Endothelial cell of umbilical vein (primary cell): Measurements from ENCODE around the gene COPB1. TPM values are rescaled to one million over a fixed set of nuclear protein-coding genes. Genes with fewer than 3 reads are reported as not detected.

Experiments
- BruUV-seq: library from RNA; stranded (reverse); fragments of 400-500 nt; replicated peaks from 2 replicates; lab custom pipeline; 2021; lab: Mats Ljungman, UMichigan
- CTCF ChIA-PET: fragments of 300-600, 350-600 bp; sonication (Branson Sonifier 250); formaldehyde crosslinking; loops from one replicate; lab custom pipeline; 2021; ENCODE audit warnings: antibody characterized with exemption, inconsistent platforms; lab: Charles Lee
- POLR2A ChIA-PET: fragments of 300-600, 350-600 bp; sonication (Branson Sonifier 250); formaldehyde crosslinking; loops from one replicate; lab custom pipeline; 2021; ENCODE audit warnings: antibody characterized with exemption, inconsistent platforms; lab: Charles Lee
- DNase-seq: peaks from one replicate; pipeline ENCODE4 v3.0.0-alpha.2; 2011; ENCODE audit warnings: low read depth, low spot score
- FAIRE-seq: peaks from 2 replicates; lab custom pipeline; 2011; peaks lifted over from hg19 to GRCh38; lab: Jason Lieb, UNC
- H2AFZ ChIP-seq: 2 replicates; pipeline ENCODE4 v1.6.0; 2012; ENCODE audit warnings: low read depth, low read length, control low read depth, inconsistent platforms
- H3K27ac ChIP-seq: 2 replicates; pipeline ENCODE4 v1.5.1; 2011; ENCODE audit warnings: low read depth, mild to moderate bottlenecking, control low read depth, low read length, moderate library complexity; ENCODE audit not compliant: insufficient read depth
- H3K27me3 ChIP-seq, 2 experiments: 2 replicates each; pipeline versions ENCODE4 v1.6.0 to v1.6.1; 2011; ENCODE audit warnings: low read length in 2 of 2, mixed read lengths in 1 of 2; ENCODE audit not compliant: control insufficient read depth in 2 of 2, insufficient read depth in 2 of 2
- H3K36me3 ChIP-seq, 2 experiments: 2 replicates in 1 of 2; 3 replicates in 1 of 2; pipeline ENCODE4 v1.5.1; 2011; ENCODE audit warnings: low read length in 2 of 2, mild to moderate bottlenecking in 1 of 2, moderate library complexity in 1 of 2; ENCODE audit not compliant: control insufficient read depth in 2 of 2, insufficient read depth in 2 of 2; ENCODE audit errors: extremely low read depth in 1 of 2
- H3K4me1 ChIP-seq: 3 replicates; pipeline ENCODE4 v1.5.1; 2011; ENCODE audit warnings: mild to moderate bottlenecking, low read length; ENCODE audit not compliant: control insufficient read depth, insufficient read depth; ENCODE audit errors: extremely low read depth
- H3K4me2 ChIP-seq: 2 replicates; pipeline ENCODE4 v1.6.1; 2011; ENCODE audit warnings: low read length, control low read depth, mixed read lengths; ENCODE audit not compliant: insufficient read depth
- H3K4me3 ChIP-seq, 3 experiments: fragments of 200-600 bp in 1 of 3; sonication (generic), shearing (Covaris generic) in 1 of 3; replicated peaks in 1 of 3; 2 replicates each; pipeline ENCODE4 v1.5.1; 2011 to 2016; ENCODE audit warnings: control low read depth in 3 of 3, low read length in 3 of 3, mild to moderate bottlenecking in 2 of 3, inconsistent platforms in 1 of 3, low read depth in 1 of 3, moderate library complexity in 1 of 3; ENCODE audit not compliant: insufficient read depth in 1 of 3
- H3K79me2 ChIP-seq: 2 replicates; pipeline ENCODE4 v1.6.0; 2012; ENCODE audit warnings: low read length, inconsistent platforms; ENCODE audit not compliant: control insufficient read depth, insufficient read depth
- H3K9ac ChIP-seq: replicated peaks from 2 replicates; pipeline ENCODE3; 2011; ENCODE audit warnings: low read length, control low read depth; ENCODE audit not compliant: insufficient read depth; ENCODE audit errors: extremely low read depth
- H3K9me1 ChIP-seq: replicated peaks from 3 replicates; pipeline ENCODE4 v1.6.0; 2011; ENCODE audit warnings: mild to moderate bottlenecking, low read length; ENCODE audit not compliant: control insufficient read depth, insufficient read depth; ENCODE audit errors: extremely low read depth
- H3K9me3 ChIP-seq: replicated peaks from 2 replicates; pipeline ENCODE4 v1.5.1; 2012; ENCODE audit warnings: low read length, inconsistent platforms; ENCODE audit not compliant: control insufficient read depth, insufficient read depth
- H4K20me1 ChIP-seq: replicated peaks from 2 replicates; pipeline ENCODE3; 2011; ENCODE audit warnings: mild to moderate bottlenecking, low read length; ENCODE audit not compliant: control insufficient read depth, insufficient read depth; ENCODE audit errors: extremely low read depth
- EZH2 ChIP-seq: IDR thresholded peaks from 2 replicates; pipeline ENCODE4 v1.6.1; 2012; ENCODE audit warnings: borderline replicate concordance, low read depth, mild to moderate bottlenecking, moderate library complexity, low read length, inconsistent platforms; ENCODE audit not compliant: severe bottlenecking
- FOS ChIP-seq: IDR thresholded peaks from 2 replicates; pipeline ENCODE4 v1.6.1; 2011; ENCODE audit warnings: mild to moderate bottlenecking, low read length, moderate library complexity, borderline replicate concordance; ENCODE audit not compliant: insufficient read depth
- GATA2 ChIP-seq: IDR thresholded peaks from 2 replicates; pipeline ENCODE4 v1.7.0; 2011; ENCODE audit warnings: low read depth, mild to moderate bottlenecking, moderate library complexity, mixed read lengths, low read length; ENCODE audit not compliant: insufficient read length, insufficient read depth
- JUN ChIP-seq: IDR thresholded peaks from 2 replicates; pipeline ENCODE4 v1.6.1; 2011; ENCODE audit warnings: borderline replicate concordance, low read depth; ENCODE audit not compliant: insufficient read length, insufficient read depth
- MYC ChIP-seq: IDR thresholded peaks from one replicate; pipeline ENCODE4 v1.6.1; 2011; ENCODE audit warnings: mild to moderate bottlenecking, low read depth, low read length
- POLR2A ChIP-seq: IDR thresholded peaks from 2 replicates; pipeline ENCODE4 v1.6.1; 2012; ENCODE audit warnings: low read depth, mild to moderate bottlenecking, control low read depth, low read length
- POLR2AphosphoS5 ChIP-seq: IDR thresholded peaks from 2 replicates; pipeline ENCODE4 v1.6.1; 2012; ENCODE audit warnings: low read depth, mild to moderate bottlenecking, control low read depth, low read length, moderate library complexity; ENCODE audit not compliant: insufficient read depth
- dilution Hi-C: fragments of 300-500 bp; cut with MboI; formaldehyde crosslinking; loops from one replicate; pipeline ENCODE4 v1.15.0; 2019; ENCODE audit warnings: low sequenced_read_pairs; ENCODE audit not compliant: extremely low pct_ligation_motif_present
- intact Hi-C: fragments of 100-400 bp; cut with micrococcal nuclease; formaldehyde crosslinking; loops from one replicate; pipeline ENCODE4 v1.10.0; 2022
- polyA plus RNA-seq, 4 experiments: library from polyadenylated mRNA; depleted of rRNA in 3 of 4; stranded (reverse) in 3 of 4; unstranded in 1 of 4; fragments of >200 nt; gene quantifications; 2 replicates each; pipeline versions ENCODE4 v1.2.1 to v1.2.3, GENCODE V29; 2011 to 2012; ENCODE audit warnings: missing spikeins in 1 of 4
- total RNA-seq: library from RNA; stranded (reverse); gene quantifications from 2 replicates; pipeline ENCODE4 v1.2.3, GENCODE V29; 2021
- TF ChIP-seq, protein P1 (sequence below): IDR thresholded peaks from 2 replicates; pipeline ENCODE4 v1.6.1; 2011; ENCODE audit not compliant: insufficient read depth, insufficient read length
- TF ChIP-seq, protein P2 (sequence below), 2 donors: IDR thresholded peaks; 1 replicate in 1 of 2; 2 replicates in 1 of 2; pipeline ENCODE4 v1.5.1; 2011; ENCODE audit warnings: low read length in 2 of 2, mild to moderate bottlenecking in 2 of 2, moderate library complexity in 2 of 2, control low read depth in 1 of 2, inconsistent platforms in 1 of 2, low read depth in 1 of 2; ENCODE audit not compliant: insufficient read depth in 1 of 2; ENCODE audit errors: extremely low read depth in 1 of 2

Gene COPB1
- total and polyA plus RNA-seq, 2 donors (not counting 3 experiments of a cell fraction or from before 2014, with no cell fraction given) = 61.1 to 145 TPM

DNA sequence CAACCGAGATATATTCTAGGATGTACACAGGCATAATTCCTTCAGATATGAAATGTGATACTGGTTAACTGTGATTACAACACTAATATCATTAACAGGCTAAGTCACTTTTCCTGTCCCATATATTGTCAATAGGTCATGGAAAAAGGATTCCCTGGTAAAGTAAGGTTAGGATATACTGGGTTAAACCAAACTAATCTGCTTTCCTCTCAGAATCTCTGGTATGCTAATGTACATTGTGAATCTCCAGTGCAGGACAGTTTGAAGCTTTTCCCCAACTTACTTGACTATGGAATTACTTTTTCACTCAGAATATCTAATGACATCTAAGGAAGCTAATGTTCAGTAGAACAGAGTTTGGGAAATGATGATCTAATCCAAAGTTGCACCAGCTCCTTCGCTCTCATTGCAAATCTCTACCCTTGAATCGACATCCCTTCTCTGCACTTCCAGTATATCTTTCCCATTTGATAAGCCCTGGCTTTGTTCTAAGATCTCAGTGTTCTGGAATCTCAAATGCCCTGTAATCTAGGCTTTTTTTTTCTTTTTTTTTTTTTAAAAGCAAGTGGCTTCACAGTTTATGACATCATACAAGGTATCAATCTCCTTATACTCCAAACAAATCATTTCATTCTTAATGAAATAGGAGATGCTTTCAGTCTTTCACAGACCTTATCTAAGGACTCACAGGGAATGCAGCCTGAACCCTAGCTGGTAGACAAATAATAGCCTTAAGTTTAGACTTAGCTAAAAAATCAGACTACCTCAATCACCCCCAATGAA is 43.8 kb downstream of the COPB1 start:
- Histone ChIP-seq H3K36me3 (peaks cover 13 to 20% of the 10 kb centered on the region in 2 experiments), H3K27ac (no peak overlapping the region), H3K9me1 (no peaks in the 10 kb centered on the region), H3K4me3 (no peak overlapping the region), H3K79me2 (no peaks in the 10 kb centered on the region), H3K4me1 (peaks cover 2% of the 10 kb centered on the region), H2AFZ (no peak overlapping the region), H4K20me1 (no peaks in the 10 kb centered on the region), H3K4me2 (no peak overlapping the region), H3K9ac (no peak overlapping the region), H3K27me3 (no peaks in the 10 kb centered on the region), H3K9me3 (no peaks in the 10 kb centered on the region)
- DNase-seq (peak; percentile 11), FAIRE-seq (no peak)
- dilution Hi-C loops (loop anchor here (25.0 kb wide), 1 partner anchor 169 kb away; no protein-coding TSS in a partner anchor), intact Hi-C loops (loop anchor here (1.0 to 2.0 kb wide), 3 partner anchors 75 to 156 kb away; no protein-coding TSS in a partner anchor)
- TF ChIP-seq POLR2A (no peak), JUN (no peak), GATA2 (no peak), EZH2 (no peak), POLR2AphosphoS5 (no peak), FOS (no peak), MYC (no peak)
- TF ChIP-seq, protein P1, sequence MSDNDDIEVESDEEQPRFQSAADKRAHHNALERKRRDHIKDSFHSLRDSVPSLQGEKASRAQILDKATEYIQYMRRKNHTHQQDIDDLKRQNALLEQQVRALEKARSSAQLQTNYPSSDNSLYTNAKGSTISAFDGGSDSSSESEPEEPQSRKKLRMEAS = no peak
- TF ChIP-seq, protein P2, sequence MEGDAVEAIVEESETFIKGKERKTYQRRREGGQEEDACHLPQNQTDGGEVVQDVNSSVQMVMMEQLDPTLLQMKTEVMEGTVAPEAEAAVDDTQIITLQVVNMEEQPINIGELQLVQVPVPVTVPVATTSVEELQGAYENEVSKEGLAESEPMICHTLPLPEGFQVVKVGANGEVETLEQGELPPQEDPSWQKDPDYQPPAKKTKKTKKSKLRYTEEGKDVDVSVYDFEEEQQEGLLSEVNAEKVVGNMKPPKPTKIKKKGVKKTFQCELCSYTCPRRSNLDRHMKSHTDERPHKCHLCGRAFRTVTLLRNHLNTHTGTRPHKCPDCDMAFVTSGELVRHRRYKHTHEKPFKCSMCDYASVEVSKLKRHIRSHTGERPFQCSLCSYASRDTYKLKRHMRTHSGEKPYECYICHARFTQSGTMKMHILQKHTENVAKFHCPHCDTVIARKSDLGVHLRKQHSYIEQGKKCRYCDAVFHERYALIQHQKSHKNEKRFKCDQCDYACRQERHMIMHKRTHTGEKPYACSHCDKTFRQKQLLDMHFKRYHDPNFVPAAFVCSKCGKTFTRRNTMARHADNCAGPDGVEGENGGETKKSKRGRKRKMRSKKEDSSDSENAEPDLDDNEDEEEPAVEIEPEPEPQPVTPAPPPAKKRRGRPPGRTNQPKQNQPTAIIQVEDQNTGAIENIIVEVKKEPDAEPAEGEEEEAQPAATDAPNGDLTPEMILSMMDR (IDR thresholded peaks at IDR 0.05; ENCODE audit: extremely low read depth in 1 of 2, insufficient read depth in 1 of 2, low read depth in 1 of 2, low read length in 2 of 2) = no peak
- POLR2A ChIA-PET = interaction anchor here (0.6 to 1.8 kb wide), 6 partner anchors 9 to 1046 kb away, joined by 5 to 8 read pairs (median 7); no protein-coding TSS in a partner anchor
- BruUV-seq = no TSS peak
- CTCF ChIA-PET = interaction anchor here (0.5 to 7.0 kb wide), 76 partner anchors 8 to 684 kb away, joined by 3 to 514 read pairs (median 6); partner anchors contain the start of gene PSMA1
